ENCODE data around the gene FAM227A.

DNA sequence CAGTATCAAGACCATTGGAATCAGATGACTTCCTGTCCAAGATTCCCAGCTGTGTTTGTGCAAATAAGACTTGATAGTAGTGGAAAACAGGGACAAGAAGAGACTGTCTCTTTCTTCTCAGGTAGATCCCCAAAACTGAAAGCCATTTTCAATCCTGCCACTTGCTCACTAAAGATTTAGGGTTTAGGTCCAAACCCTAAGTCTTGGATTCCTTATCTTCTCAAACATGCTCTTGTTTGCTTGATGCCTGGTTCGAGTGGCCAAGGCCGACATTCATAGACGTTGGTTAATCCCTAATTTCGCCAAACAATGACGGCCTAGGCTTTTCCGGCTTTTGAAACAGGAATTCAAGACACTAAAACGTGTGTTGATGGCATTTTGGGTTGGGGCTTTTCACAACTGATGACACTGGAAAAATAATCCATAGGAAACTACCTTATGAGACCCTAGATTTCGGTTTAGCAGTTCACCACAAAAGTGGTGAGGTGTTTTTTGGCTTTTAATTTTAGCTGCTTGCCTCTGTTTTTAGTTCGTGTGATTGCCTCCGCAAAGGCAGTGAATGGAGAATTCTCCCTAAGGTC, 48.6 kb upstream of the FAM227A start:
- TF ChIP-seq FOXP1 (IDR thresholded peaks at IDR 0.05) (no peak), FOXP1 (CRISPR knock-in tag; IDR thresholded peaks at IDR 0.05) (no peak), NONO (IDR thresholded peaks at IDR 0.05) (no peak), NONO (CRISPR knock-in tag; conservative IDR thresholded peaks at IDR 0.05) (no peak; the same call in 1 of the 2 replicates), EZH2 (conservative IDR thresholded peaks at IDR 0.05; ENCODE audit: low read depth, low read length) (no peak), TBP (CRISPR knock-in tag; IDR thresholded peaks at IDR 0.05) (no peak)
- TF ChIP-seq, protein P1, sequence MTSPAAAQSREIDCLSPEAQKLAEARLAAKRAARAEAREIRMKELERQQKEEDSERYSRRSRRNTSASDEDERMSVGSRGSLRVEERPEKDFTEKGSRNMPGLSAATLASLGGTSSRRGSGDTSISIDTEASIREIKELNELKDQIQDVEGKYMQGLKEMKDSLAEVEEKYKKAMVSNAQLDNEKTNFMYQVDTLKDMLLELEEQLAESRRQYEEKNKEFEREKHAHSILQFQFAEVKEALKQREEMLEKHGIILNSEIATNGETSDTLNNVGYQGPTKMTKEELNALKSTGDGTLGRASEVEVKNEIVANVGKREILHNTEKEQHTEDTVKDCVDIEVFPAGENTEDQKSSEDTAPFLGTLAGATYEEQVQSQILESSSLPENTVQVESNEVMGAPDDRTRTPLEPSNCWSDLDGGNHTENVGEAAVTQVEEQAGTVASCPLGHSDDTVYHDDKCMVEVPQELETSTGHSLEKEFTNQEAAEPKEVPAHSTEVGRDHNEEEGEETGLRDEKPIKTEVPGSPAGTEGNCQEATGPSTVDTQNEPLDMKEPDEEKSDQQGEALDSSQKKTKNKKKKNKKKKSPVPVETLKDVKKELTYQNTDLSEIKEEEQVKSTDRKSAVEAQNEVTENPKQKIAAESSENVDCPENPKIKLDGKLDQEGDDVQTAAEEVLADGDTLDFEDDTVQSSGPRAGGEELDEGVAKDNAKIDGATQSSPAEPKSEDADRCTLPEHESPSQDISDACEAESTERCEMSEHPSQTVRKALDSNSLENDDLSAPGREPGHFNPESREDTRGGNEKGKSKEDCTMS (CRISPR knock-in tag; conservative IDR thresholded peaks at IDR 0.05): no peak
- TF ChIP-seq, protein P2, sequence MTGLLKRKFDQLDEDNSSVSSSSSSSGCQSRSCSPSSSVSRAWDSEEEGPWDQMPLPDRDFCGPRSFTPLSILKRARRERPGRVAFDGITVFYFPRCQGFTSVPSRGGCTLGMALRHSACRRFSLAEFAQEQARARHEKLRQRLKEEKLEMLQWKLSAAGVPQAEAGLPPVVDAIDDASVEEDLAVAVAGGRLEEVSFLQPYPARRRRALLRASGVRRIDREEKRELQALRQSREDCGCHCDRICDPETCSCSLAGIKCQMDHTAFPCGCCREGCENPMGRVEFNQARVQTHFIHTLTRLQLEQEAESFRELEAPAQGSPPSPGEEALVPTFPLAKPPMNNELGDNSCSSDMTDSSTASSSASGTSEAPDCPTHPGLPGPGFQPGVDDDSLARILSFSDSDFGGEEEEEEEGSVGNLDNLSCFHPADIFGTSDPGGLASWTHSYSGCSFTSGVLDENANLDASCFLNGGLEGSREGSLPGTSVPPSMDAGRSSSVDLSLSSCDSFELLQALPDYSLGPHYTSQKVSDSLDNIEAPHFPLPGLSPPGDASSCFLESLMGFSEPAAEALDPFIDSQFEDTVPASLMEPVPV (CRISPR knock-in tag; IDR thresholded peaks at IDR 0.05): no peak
- TF ChIP-seq, protein P3, sequence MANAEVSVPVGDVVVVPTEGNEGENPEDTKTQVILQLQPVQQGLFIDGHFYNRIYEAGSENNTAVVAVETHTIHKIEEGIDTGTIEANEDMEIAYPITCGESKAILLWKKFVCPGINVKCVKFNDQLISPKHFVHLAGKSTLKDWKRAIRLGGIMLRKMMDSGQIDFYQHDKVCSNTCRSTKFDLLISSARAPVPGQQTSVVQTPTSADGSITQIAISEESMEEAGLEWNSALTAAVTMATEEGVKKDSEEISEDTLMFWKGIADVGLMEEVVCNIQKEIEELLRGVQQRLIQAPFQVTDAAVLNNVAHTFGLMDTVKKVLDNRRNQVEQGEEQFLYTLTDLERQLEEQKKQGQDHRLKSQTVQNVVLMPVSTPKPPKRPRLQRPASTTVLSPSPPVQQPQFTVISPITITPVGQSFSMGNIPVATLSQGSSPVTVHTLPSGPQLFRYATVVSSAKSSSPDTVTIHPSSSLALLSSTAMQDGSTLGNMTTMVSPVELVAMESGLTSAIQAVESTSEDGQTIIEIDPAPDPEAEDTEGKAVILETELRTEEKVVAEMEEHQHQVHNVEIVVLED (CRISPR knock-in tag; IDR thresholded peaks at IDR 0.05; ENCODE audit: borderline replicate concordance): no peak

All from HepG2 (cell line).